ENCODE data around the gene BHLHE40.

The BHLHE40 gene

DNA sequence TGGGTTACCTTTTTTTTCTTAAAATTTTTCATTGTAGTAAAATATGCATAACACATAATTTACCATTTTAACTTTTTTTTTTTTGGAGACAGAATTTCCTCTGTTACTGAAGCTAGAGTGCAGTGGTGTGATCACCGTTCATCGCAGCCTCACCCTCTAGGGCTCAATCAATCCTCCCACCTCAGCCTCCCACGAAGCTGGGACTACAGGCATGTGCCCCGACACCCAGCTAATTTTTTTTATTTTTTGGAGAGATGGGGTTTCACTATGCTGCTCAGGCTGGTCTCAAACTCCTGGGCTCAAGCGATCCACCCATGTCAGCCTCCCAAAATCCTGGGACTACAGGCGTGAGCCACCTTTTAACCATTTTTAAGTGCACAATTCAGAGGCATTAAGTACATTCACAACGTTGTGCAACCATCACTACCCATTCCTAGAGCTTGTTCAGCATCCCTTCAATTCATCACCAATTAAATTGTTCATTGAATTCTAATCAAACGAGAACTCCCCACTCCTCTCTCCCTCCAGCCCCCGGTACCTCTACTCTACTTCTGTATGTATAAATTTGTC lies 44.6 kb downstream of the BHLHE40 start:
- Histone ChIP-seq H3K4me3 (ENCODE audit: low read depth, low read length) (no peak overlapping the region), H3K36me3 (ENCODE audit: control insufficient read depth in 2 of 2, insufficient read depth in 1 of 2, low read length in 2 of 2) (no peaks in the 10 kb centered on the region), H3K9me3 (ENCODE audit: control insufficient read depth, insufficient read depth, low read depth, low read length) (no peaks in the 10 kb centered on the region), H3K27ac (ENCODE audit: extremely low read depth, low read depth, low read length) (no peak overlapping the region; the same call in 1 of the 2 replicates), H3K4me1 (ENCODE audit: control insufficient read depth, insufficient read depth, low read length) (no peaks in the 10 kb centered on the region; the same call in 1 of the 2 replicates)
- ChIA-PET CTCF (interaction anchor here (0.6 to 4.1 kb wide), 12 partner anchors 10 to 312 kb away, joined by 3 to 46 read pairs (median 4); partner anchors contain the start of gene BHLHE40), POLR2A (interaction anchor here (0.9 to 8.3 kb wide), 6 partner anchors 11 to 239 kb away, joined by 3 to 332 read pairs (median 9); partner anchors contain the start of gene BHLHE40)
- TF ChIP-seq ZNF677 (tag by site-specific recombination; IDR thresholded peaks at IDR 0.05) (no peak), ZBTB20 (tag by site-specific recombination; IDR thresholded peaks at IDR 0.05) (no peak), ZFHX2 (tag by site-specific recombination; conservative IDR thresholded peaks at IDR 0.05) (peak; percentile 19; the same call in 1 of the 2 replicates), EGR2 (tag by site-specific recombination; IDR thresholded peaks at IDR 0.05; ENCODE audit: low read depth) (peak; percentile 57; the same call in 1 of the 2 replicates)

- Histone ChIP-seq H3K36me3 (ENCODE audit: control insufficient read depth in 2 of 2, insufficient read depth in 1 of 2, low read length in 2 of 2) (no peaks in the 10 kb centered on the region), H3K9me3 (ENCODE audit: control insufficient read depth, insufficient read depth, low read depth, low read length) (no peaks in the 10 kb centered on the region), H3K4me3 (ENCODE audit: low read depth, low read length) (no peak overlapping the region; the same call in 1 of the 2 replicates), H3K27ac (ENCODE audit: extremely low read depth, low read depth, low read length) (peak overlapping the region; percentile 90), H3K4me1 (ENCODE audit: control insufficient read depth, insufficient read depth, low read length) (no peaks in the 10 kb centered on the region; the same call in 1 of the 2 replicates)
- TF ChIP-seq BCL11A (tag by site-specific recombination; IDR thresholded peaks at IDR 0.05; ENCODE audit: low read depth) = no peak
- no peak for TF ChIP-seq ZNF112 (tag by site-specific recombination; IDR thresholded peaks at IDR 0.05)
- no peak for TF ChIP-seq ZNF335 (tag by site-specific recombination; conservative IDR thresholded peaks at IDR 0.05)
- no peak for TF ChIP-seq KLF7 (tag by site-specific recombination; IDR thresholded peaks at IDR 0.05; ENCODE audit: borderline replicate concordance)
- no peak for TF ChIP-seq ZNF18 (tag by site-specific recombination; IDR thresholded peaks at IDR 0.05)
- no peak for TF ChIP-seq ZNF830 (tag by site-specific recombination; IDR thresholded peaks at IDR 0.05; ENCODE audit: low read depth)
- TF ChIP-seq EGR2 (tag by site-specific recombination; IDR thresholded peaks at IDR 0.05; ENCODE audit: low read depth) = peak; percentile 43; the same call in 1 of the 2 replicates
- POLR2A ChIA-PET = interaction anchor here (0.8 to 8.3 kb wide), 10 partner anchors 9 to 315 kb away, joined by 3 to 332 read pairs (median 4); partner anchors contain the start of gene BHLHE40
- CTCF ChIA-PET = interaction anchor here (0.5 to 3.9 kb wide), 18 partner anchors 9 to 367 kb away, joined by 3 to 20 read pairs (median 4); no protein-coding TSS in a partner anchor
Measured at GRCh38 chr3:5026046-5026362, 46.8 kb downstream of the BHLHE40 start.

DNA sequence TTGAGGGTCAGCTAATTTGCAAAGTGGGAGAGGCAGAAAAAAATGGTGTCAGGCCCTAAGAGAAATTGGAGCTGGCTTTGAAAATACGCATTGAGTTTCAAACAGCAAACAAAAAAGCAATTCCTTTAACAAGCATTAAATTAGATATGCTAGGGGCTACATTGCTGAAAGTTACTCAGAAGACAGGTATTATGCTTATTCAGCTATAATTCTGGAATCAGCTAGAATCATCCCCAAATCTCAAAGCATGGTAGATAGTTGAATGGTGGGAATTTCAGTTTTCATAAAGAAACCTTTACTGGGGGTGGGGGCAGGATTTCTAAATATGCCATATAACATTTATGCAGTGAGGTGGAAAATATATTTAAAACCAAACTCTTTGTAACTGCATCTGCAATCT lies 50.5 kb downstream of the BHLHE40 start:
- H3K9me3 ChIP-seq (ENCODE audit: control insufficient read depth, insufficient read depth, low read depth, low read length) = no peaks in the 10 kb centered on the region
- CTCF ChIA-PET = interaction anchor here (0.6 to 2.0 kb wide), 5 partner anchors 24 to 318 kb away, joined by 3 to 8 read pairs (median 3); no protein-coding TSS in a partner anchor
- POLR2A ChIA-PET = interaction anchor here (1.4 kb wide), 1 partner anchor 50 kb away, joined by 3 read pairs; the partner anchor contains the start of gene BHLHE40
- H3K4me3 ChIP-seq (ENCODE audit: low read depth, low read length) = no peak overlapping the region
- peaks cover 2% of the 10 kb centered on the region; the same call in 1 of the 2 replicates for H3K4me1 ChIP-seq (ENCODE audit: control insufficient read depth, insufficient read depth, low read length)
- H3K36me3 ChIP-seq (ENCODE audit: control insufficient read depth in 2 of 2, insufficient read depth in 1 of 2, low read length in 2 of 2) = no peaks in the 10 kb centered on the region
- TF ChIP-seq ZNF324 (tag by site-specific recombination; IDR thresholded peaks at IDR 0.05) (no peak), ZNF785 (tag by site-specific recombination; IDR thresholded peaks at IDR 0.05) (no peak), ZNF704 (tag by site-specific recombination; IDR thresholded peaks at IDR 0.05) (no peak), ZNF488 (tag by site-specific recombination; IDR thresholded peaks at IDR 0.05) (no peak), ZNF654 (tag by site-specific recombination; IDR thresholded peaks at IDR 0.05; ENCODE audit: low read depth) (no peak), ZNF747 (tag by site-specific recombination; IDR thresholded peaks at IDR 0.05) (no peak), HOXC10 (CRISPR knock-in tag; IDR thresholded peaks at IDR 0.05) (no peak), ZNF132 (tag by site-specific recombination; IDR thresholded peaks at IDR 0.05; ENCODE audit: borderline replicate concordance) (no peak), ZNF140 (tag by site-specific recombination; IDR thresholded peaks at IDR 0.05) (no peak), KLF8 (tag by site-specific recombination; IDR thresholded peaks at IDR 0.05) (no peak), WT1 (tag by site-specific recombination; IDR thresholded peaks at IDR 0.05) (no peak), ZNF121 (tag by site-specific recombination; IDR thresholded peaks at IDR 0.05) (no peak), ZNF658 (tag by site-specific recombination; IDR thresholded peaks at IDR 0.05) (no peak), ZNF837 (tag by site-specific recombination; IDR thresholded peaks at IDR 0.05) (no peak), ZNF133 (tag by site-specific recombination; IDR thresholded peaks at IDR 0.05) (no peak), ZNF157 (tag by site-specific recombination; IDR thresholded peaks at IDR 0.05) (no peak), ZFP69B (tag by site-specific recombination; IDR thresholded peaks at IDR 0.05) (no peak), ZNF830 (tag by site-specific recombination; IDR thresholded peaks at IDR 0.05; ENCODE audit: low read depth) (no peak)
- no peak overlapping the region for H3K27ac ChIP-seq (ENCODE audit: extremely low read depth, low read depth, low read length)

Data from HEK293 (cell line).